ENCODE data around the gene HIBCH.
A peak's percentile ranks its signal among the peaks of the same experiment; 100 is the strongest.
"Not testable (repeated sequence)": the region's sequence is repeated elsewhere in the genome, so short reads cannot be mapped to it uniquely, and the experiment has no call there.

HIBCH gene

GRCh38 chr2:190308031-190308430 is 11.6 kb downstream of the HIBCH start:
- no peak for DNase-seq (ENCODE audit: low read depth in 3 of 3)

- no peak for DNase-seq (ENCODE audit: low read depth in 3 of 3)
Observed at GRCh38 chr2:190304404-190304803, 15.2 kb downstream of the HIBCH start.

- no peak for DNase-seq (ENCODE audit: low read depth in 3 of 3)
Observed at GRCh38 chr2:190303647-190304046, 16.0 kb downstream of the HIBCH start.

GRCh38 chr2:190302052-190302451 is 17.6 kb downstream of the HIBCH start:
- no peak for DNase-seq (ENCODE audit: low read depth in 3 of 3)

GRCh38 chr2:190301032-190301431 is 18.6 kb downstream of the HIBCH start:
- DNase-seq (ENCODE audit: low read depth in 3 of 3): no peak

- DNase-seq (ENCODE audit: low read depth in 3 of 3): not testable (repeated sequence)
Observed at GRCh38 chr2:190297880-190298279, 21.7 kb downstream of the HIBCH start.

- DNase-seq (ENCODE audit: low read depth in 3 of 3): no peak
Observed at GRCh38 chr2:190283783-190284182, 35.8 kb downstream of the HIBCH start.

- no peak for DNase-seq (ENCODE audit: low read depth in 3 of 3)
Observed at GRCh38 chr2:190280565-190281350, 38.9 kb downstream of the HIBCH start.

- DNase-seq (ENCODE audit: low read depth in 3 of 3): not testable (repeated sequence)
Observed at GRCh38 chr2:190279256-190280134, 40.1 kb downstream of the HIBCH start.

GRCh38 chr2:190277234-190278112 is 42.2 kb downstream of the HIBCH start:
- DNase-seq (ENCODE audit: low read depth in 3 of 3): peak in 1 of 3 donors; percentile 13

- no peak for DNase-seq (ENCODE audit: low read depth in 3 of 3)
Observed at GRCh38 chr2:190272457-190272842, 47.2 kb downstream of the HIBCH start.

- DNase-seq (ENCODE audit: low read depth in 3 of 3): no peak
Observed at GRCh38 chr2:190271783-190272456, 47.7 kb downstream of the HIBCH start.

- DNase-seq (ENCODE audit: low read depth in 3 of 3): no peak
Observed at GRCh38 chr2:190270298-190270697, 49.3 kb downstream of the HIBCH start.

GRCh38 chr2:190269699-190270098 is 49.9 kb downstream of the HIBCH start:
- DNase-seq (ENCODE audit: low read depth in 3 of 3): not testable (repeated sequence)

GRCh38 chr2:190267302-190267701 is 52.3 kb downstream of the HIBCH start:
- no peak for DNase-seq (ENCODE audit: low read depth in 3 of 3)

- DNase-seq (ENCODE audit: low read depth in 3 of 3): no peak
Observed at GRCh38 chr2:190266314-190266713, 53.3 kb downstream of the HIBCH start.

- DNase-seq (ENCODE audit: low read depth in 3 of 3): no peak
Observed at GRCh38 chr2:190261851-190262250, 57.8 kb downstream of the HIBCH start.

- no peak for DNase-seq (ENCODE audit: low read depth in 3 of 3)
Observed at GRCh38 chr2:190256087-190256486, 63.5 kb downstream of the HIBCH start.

- no peak for DNase-seq (ENCODE audit: low read depth in 3 of 3)
Observed at GRCh38 chr2:190255676-190256075, 64.0 kb downstream of the HIBCH start.

- DNase-seq (ENCODE audit: low read depth in 3 of 3): no peak
Observed at GRCh38 chr2:190254063-190254850, 65.4 kb downstream of the HIBCH start.

Data from stimulated activated CD4-positive, alpha-beta T cell treated with anti-CD3 and anti-CD28 coated beads, TNF-alpha, amount 100 ng/mL, for 48 hours (primary cell).